K562 (cell line): ENCODE measurements around the gene RBP3. TPM values are rescaled to one million over a fixed set of nuclear protein-coding genes. Genes with fewer than 3 reads are reported as not detected.

Experiments used
- CTBP1 ChIP-seq: fragments of 450-650 bp; IDR thresholded peaks from 2 replicates; pipeline ENCODE4 v1.6.1; 2016; ENCODE audit warnings: borderline replicate concordance
- ETV1 ChIP-seq: fragments of 450-650 bp; conservative IDR thresholded peaks from 2 replicates; pipeline ENCODE4 v1.6.1; 2016; ENCODE audit warnings: missing genetic modification characterization, control low read depth, low read depth, missing compliant biosample characterization
- JUND ChIP-seq, 2 experiments: IDR thresholded peaks; 2 replicates in 1 of 2; 3 replicates in 1 of 2; pipeline ENCODE4 v1.6.1; 2011; ENCODE audit warnings: borderline replicate concordance in 2 of 2, low read depth in 2 of 2, low read length in 2 of 2, improper control_type of control experiment in 1 of 2, missing biosample characterization in 1 of 2, missing genetic modification characterization in 1 of 2, missing genetic modification reagents in 1 of 2
- RBM15 ChIP-seq: fragments of 200-400 bp; formaldehyde crosslinking; IDR thresholded peaks from 2 replicates; pipeline ENCODE4 v1.6.1; 2018; ENCODE audit warnings: mild to moderate bottlenecking, low read length, moderate library complexity; ENCODE audit not compliant: insufficient read depth
- RNF2 ChIP-seq: sonication (generic); IDR thresholded peaks from 2 replicates; pipeline ENCODE4 v1.6.1; 2016
- SP1 ChIP-seq: sonication (generic); formaldehyde crosslinking; IDR thresholded peaks from 2 replicates; pipeline ENCODE4 v1.8.1; 2022; ENCODE audit warnings: mild to moderate bottlenecking, missing genetic modification reagents
- SUPT5H ChIP-seq: fragments of 450-650 bp; IDR thresholded peaks from 2 replicates; pipeline ENCODE4 v1.6.1; 2016
- polyA plus RNA-seq, 8 experiments: library from polyadenylated mRNA; depleted of rRNA in 4 of 8; stranded (reverse) in 5 of 8; unstranded in 3 of 8; fragments of >200 nt; fragmentation: Nextera tagmentation in 2 of 8; fragmentation: Illumina TruSeq in 1 of 8; extraction: Ambion mirVana in 2 of 8; extraction: Trizol in 1 of 8; gene quantifications; 2 replicates each; pipeline versions ENCODE4 v1.2.1 to v1.2.3, GENCODE V29; 2011 to 2014; ENCODE audit warnings: inconsistent platforms in 1 of 8, missing spikeins in 1 of 8
- total RNA-seq, 7 experiments: library from RNA; depleted of rRNA in 6 of 7; stranded (reverse); fragments of >200 nt in 6 of 7; fragmentation: Illumina TruSeq in 2 of 7; extraction: Trizol in 2 of 7; gene quantifications; 2 replicates each; pipeline versions ENCODE4 v1.2.1 to v1.2.3, GENCODE V29; 2011 to 2021; ENCODE audit warnings: low replicate concordance in 1 of 7
- TF ChIP-seq, protein P1 (sequence below): fragments of 450-650 bp; IDR thresholded peaks from 2 replicates; pipeline ENCODE4 v1.6.1; 2016; ENCODE audit warnings: mild to moderate bottlenecking, moderate library complexity

The RBP3 gene
- total and polyA plus RNA-seq, 9 of the 15 experiments (the other 6 are each of a cell fraction or from before 2014, with no cell fraction given): not detected

DNA sequence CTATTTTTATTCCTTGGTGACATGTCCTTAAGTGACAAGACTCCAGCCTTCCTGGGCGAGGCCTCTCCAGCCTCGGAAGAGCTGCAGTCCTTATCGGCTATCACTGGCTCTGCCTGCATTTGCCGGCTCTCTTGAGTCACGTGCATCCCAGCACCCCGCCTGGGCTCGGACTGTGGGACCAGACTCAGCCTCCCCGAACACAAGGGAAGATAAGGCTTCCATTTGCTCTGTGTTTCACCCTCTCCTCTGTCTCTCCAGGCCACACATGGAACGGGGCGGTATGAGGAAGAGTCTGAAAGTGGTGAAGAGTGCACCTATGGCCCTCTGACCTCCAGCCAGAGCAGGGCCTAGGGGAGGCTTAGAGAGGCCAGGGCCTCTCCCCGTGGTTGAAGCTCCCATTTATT is 21.2 kb upstream of the RBP3 start (continued):
- TF ChIP-seq, protein P1, sequence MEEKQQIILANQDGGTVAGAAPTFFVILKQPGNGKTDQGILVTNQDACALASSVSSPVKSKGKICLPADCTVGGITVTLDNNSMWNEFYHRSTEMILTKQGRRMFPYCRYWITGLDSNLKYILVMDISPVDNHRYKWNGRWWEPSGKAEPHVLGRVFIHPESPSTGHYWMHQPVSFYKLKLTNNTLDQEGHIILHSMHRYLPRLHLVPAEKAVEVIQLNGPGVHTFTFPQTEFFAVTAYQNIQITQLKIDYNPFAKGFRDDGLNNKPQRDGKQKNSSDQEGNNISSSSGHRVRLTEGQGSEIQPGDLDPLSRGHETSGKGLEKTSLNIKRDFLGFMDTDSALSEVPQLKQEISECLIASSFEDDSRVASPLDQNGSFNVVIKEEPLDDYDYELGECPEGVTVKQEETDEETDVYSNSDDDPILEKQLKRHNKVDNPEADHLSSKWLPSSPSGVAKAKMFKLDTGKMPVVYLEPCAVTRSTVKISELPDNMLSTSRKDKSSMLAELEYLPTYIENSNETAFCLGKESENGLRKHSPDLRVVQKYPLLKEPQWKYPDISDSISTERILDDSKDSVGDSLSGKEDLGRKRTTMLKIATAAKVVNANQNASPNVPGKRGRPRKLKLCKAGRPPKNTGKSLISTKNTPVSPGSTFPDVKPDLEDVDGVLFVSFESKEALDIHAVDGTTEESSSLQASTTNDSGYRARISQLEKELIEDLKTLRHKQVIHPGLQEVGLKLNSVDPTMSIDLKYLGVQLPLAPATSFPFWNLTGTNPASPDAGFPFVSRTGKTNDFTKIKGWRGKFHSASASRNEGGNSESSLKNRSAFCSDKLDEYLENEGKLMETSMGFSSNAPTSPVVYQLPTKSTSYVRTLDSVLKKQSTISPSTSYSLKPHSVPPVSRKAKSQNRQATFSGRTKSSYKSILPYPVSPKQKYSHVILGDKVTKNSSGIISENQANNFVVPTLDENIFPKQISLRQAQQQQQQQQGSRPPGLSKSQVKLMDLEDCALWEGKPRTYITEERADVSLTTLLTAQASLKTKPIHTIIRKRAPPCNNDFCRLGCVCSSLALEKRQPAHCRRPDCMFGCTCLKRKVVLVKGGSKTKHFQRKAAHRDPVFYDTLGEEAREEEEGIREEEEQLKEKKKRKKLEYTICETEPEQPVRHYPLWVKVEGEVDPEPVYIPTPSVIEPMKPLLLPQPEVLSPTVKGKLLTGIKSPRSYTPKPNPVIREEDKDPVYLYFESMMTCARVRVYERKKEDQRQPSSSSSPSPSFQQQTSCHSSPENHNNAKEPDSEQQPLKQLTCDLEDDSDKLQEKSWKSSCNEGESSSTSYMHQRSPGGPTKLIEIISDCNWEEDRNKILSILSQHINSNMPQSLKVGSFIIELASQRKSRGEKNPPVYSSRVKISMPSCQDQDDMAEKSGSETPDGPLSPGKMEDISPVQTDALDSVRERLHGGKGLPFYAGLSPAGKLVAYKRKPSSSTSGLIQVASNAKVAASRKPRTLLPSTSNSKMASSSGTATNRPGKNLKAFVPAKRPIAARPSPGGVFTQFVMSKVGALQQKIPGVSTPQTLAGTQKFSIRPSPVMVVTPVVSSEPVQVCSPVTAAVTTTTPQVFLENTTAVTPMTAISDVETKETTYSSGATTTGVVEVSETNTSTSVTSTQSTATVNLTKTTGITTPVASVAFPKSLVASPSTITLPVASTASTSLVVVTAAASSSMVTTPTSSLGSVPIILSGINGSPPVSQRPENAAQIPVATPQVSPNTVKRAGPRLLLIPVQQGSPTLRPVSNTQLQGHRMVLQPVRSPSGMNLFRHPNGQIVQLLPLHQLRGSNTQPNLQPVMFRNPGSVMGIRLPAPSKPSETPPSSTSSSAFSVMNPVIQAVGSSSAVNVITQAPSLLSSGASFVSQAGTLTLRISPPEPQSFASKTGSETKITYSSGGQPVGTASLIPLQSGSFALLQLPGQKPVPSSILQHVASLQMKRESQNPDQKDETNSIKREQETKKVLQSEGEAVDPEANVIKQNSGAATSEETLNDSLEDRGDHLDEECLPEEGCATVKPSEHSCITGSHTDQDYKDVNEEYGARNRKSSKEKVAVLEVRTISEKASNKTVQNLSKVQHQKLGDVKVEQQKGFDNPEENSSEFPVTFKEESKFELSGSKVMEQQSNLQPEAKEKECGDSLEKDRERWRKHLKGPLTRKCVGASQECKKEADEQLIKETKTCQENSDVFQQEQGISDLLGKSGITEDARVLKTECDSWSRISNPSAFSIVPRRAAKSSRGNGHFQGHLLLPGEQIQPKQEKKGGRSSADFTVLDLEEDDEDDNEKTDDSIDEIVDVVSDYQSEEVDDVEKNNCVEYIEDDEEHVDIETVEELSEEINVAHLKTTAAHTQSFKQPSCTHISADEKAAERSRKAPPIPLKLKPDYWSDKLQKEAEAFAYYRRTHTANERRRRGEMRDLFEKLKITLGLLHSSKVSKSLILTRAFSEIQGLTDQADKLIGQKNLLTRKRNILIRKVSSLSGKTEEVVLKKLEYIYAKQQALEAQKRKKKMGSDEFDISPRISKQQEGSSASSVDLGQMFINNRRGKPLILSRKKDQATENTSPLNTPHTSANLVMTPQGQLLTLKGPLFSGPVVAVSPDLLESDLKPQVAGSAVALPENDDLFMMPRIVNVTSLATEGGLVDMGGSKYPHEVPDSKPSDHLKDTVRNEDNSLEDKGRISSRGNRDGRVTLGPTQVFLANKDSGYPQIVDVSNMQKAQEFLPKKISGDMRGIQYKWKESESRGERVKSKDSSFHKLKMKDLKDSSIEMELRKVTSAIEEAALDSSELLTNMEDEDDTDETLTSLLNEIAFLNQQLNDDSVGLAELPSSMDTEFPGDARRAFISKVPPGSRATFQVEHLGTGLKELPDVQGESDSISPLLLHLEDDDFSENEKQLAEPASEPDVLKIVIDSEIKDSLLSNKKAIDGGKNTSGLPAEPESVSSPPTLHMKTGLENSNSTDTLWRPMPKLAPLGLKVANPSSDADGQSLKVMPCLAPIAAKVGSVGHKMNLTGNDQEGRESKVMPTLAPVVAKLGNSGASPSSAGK: peak; percentile 94
- no peak for TF ChIP-seq SP1 (CRISPR knock-in tag)
- TF ChIP-seq JUND (IDR thresholded peaks at IDR 0.05; ENCODE audit: borderline replicate concordance, low read depth, low read length): no peak
- peak; percentile 36; the same call in 1 of the 3 replicates for TF ChIP-seq JUND (tag; IDR thresholded peaks at IDR 0.05; ENCODE audit: borderline replicate concordance, low read depth, low read length)
- no peak for TF ChIP-seq RBM15
- peak; percentile 52 for TF ChIP-seq ETV1 (tag)
- TF ChIP-seq CTBP1: peak; percentile 59; the same call in 1 of the 2 replicates
- TF ChIP-seq SUPT5H: no peak
- peak; percentile 46; the same call in 1 of the 2 replicates for TF ChIP-seq RNF2
